HCT116 (cell line): ENCODE data around the gene ATP5MC3.

Source experiments
- CTCF ChIP-seq, 3 experiments: fragments of 200-600 bp in 1 of 3; sonication (generic) in 1 of 3; IDR thresholded peaks in 2 of 3; conservative IDR thresholded peaks in 1 of 3; 2 replicates each; pipeline ENCODE4 v1.5.1; 2012 to 2017; ENCODE audit warnings: low read depth in 2 of 3, low read length in 2 of 3, antibody characterized with exemption in 1 of 3, borderline replicate concordance in 1 of 3, control low read depth in 1 of 3, mild to moderate bottlenecking in 1 of 3, mixed read lengths in 1 of 3, mixed run types in 1 of 3, moderate library complexity in 1 of 3; ENCODE audit not compliant: insufficient read depth in 1 of 3
- MAX ChIP-seq: IDR thresholded peaks from 2 replicates; pipeline ENCODE4 v1.6.1; 2012
- POLR2A ChIP-seq: IDR thresholded peaks from 2 replicates; pipeline ENCODE4 v1.7.0; 2011; ENCODE audit warnings: borderline replicate concordance; ENCODE audit not compliant: insufficient read depth, insufficient read length; ENCODE audit errors: extremely low read depth
- POLR2AphosphoS5 ChIP-seq: IDR thresholded peaks from 2 replicates; pipeline ENCODE4 v1.6.1; 2011; ENCODE audit warnings: mild to moderate bottlenecking, low read depth, low read length, moderate library complexity

GRCh38 chr2:175126661-175127060 is 54.8 kb downstream of the ATP5MC3 start:
- no peak for TF ChIP-seq CTCF (IDR thresholded peaks at IDR 0.05 in 2 of 3, conservative IDR thresholded peaks at IDR 0.05 in 1 of 3; ENCODE audit: borderline replicate concordance in 1 of 3, insufficient read depth in 1 of 3, low read depth in 2 of 3, low read length in 2 of 3)
- TF ChIP-seq POLR2AphosphoS5 = no peak
- TF ChIP-seq POLR2A = no peak
- no peak for TF ChIP-seq MAX
